Muscle of leg (tissue), 11 donors: ENCODE data around the gene RNF207. TPM values are rescaled to one million over a fixed set of nuclear protein-coding genes. Genes with fewer than 3 reads are reported as not detected.

ENCODE experiments used
- DNase-seq: peaks from one replicate; pipeline ENCODE4 v3.0.0; 2013
- H3K27ac ChIP-seq: one replicate; pipeline ENCODE4 v1.5.1; 2013; ENCODE audit warnings: mild to moderate bottlenecking, low read length, control low read depth
- H3K27me3 ChIP-seq: one replicate; pipeline ENCODE4 v1.6.1; 2013; ENCODE audit warnings: low read length; ENCODE audit not compliant: control insufficient read depth, insufficient read depth
- H3K36me3 ChIP-seq: one replicate; pipeline ENCODE4 v1.6.1; 2013; ENCODE audit warnings: low read length; ENCODE audit not compliant: control insufficient read depth, insufficient read depth
- H3K4me1 ChIP-seq: one replicate; pipeline ENCODE4 v1.6.1; 2013; ENCODE audit warnings: low read length; ENCODE audit not compliant: control insufficient read depth, insufficient read depth
- H3K4me3 ChIP-seq: one replicate; pipeline ENCODE4 v1.5.1; 2013; ENCODE audit warnings: low read length, control low read depth
- H3K9me3 ChIP-seq: replicated peaks from 2 replicates; pipeline ENCODE4 v1.6.1; 2013; ENCODE audit warnings: low read depth, low read length; ENCODE audit not compliant: control insufficient read depth
- WGBS: methylation state at CpG from one replicate; pipeline ENCODE4 v1.1.5; 2013; ENCODE audit warnings: missing lambda C conversion rate; ENCODE audit not compliant: insufficient coverage; 5-methylcytosine and 5-hydroxymethylcytosine counted together
- polyA plus RNA-seq, 8 donors: library from polyadenylated mRNA; unstranded; fragments of 120-200 nt; gene quantifications; one replicate each; pipeline versions ENCODE4 v1.2.1 to v1.2.3, GENCODE V29; 2013; ENCODE audit warnings: inconsistent platforms in 1 of 8, low replicate concordance in 1 of 8; ENCODE audit not compliant: insufficient read length in 8 of 8, insufficient read depth in 1 of 8
- total RNA-seq: library from RNA; stranded (reverse); fragments of 120-200 nt; gene quantifications from one replicate; pipeline ENCODE4 v1.2.4, GENCODE V29; 2013

RNF207 gene
- total and polyA plus RNA-seq, 9 donors = 13.4 to 41.6 (median 21.7) TPM

GRCh38 chr1:6244401-6245049 is 38.6 kb downstream of the RNF207 start:
- WGBS = 3% methylated on average over 11 of the region's 24 CpGs
- Histone ChIP-seq H3K27me3 (peaks cover 85% of the 10 kb centered on the region), H3K27ac (no peak overlapping the region), H3K4me1 (peaks cover 48% of the 10 kb centered on the region), H3K4me3 (no peak overlapping the region), H3K36me3 (no peaks in the 10 kb centered on the region), H3K9me3 (no peaks in the 10 kb centered on the region)
- no peak for DNase-seq

DNA sequence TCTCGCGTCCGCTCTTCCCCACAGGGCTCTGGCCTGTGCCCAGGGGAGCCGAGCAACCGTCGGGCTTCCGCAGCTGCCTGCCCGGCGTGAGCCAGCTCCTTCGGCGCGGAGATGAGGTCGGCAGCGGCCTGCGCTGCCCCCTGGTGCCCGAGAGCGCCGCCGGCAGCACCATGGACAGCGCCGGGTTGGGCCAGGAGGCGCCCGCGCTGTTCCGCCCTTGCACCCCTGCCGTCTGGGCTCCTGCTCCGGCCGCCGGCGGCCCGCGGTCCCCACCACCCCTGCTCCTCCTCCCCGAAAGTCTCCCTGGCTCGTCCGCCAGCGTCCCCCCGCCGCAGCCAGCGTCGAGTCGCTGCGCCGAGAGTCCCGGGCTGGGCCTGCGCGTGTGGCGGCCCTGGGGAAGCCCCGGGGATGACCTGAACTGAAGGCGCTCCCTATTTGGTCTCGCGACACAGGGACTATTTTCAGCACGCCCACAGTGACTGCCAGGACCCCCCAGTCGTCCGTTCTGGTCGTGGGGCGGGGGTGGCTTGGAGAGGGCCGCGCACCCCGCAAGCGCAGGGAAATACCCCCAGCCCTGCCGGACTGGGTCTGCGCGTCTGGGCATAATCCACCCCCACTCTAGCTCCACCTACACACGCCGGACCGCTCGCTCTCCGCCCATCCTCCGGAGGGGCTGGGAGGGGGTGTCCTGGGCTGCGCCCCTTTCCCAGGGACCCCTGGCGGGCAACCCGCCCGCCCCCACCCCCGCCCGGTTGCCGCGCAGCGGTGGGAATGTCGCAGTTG is 39.4 kb downstream of the RNF207 start:
- H3K4me3 ChIP-seq = no peak overlapping the region
- WGBS = 1% methylated on average over 64 of the region's 79 CpGs
- DNase-seq = peak; percentile 85
- no peaks in the 10 kb centered on the region for H3K36me3 ChIP-seq
- H3K27me3 ChIP-seq = peaks cover 86% of the 10 kb centered on the region
- no peaks in the 10 kb centered on the region for H3K9me3 ChIP-seq
- H3K4me1 ChIP-seq = peaks cover 53% of the 10 kb centered on the region
- H3K27ac ChIP-seq = no peak overlapping the region

- Histone ChIP-seq H3K4me1 (peaks cover 51% of the 10 kb centered on the region), H3K4me3 (no peak overlapping the region), H3K9me3 (no peaks in the 10 kb centered on the region), H3K27ac (no peak overlapping the region), H3K36me3 (no peaks in the 10 kb centered on the region), H3K27me3 (peaks cover 84% of the 10 kb centered on the region)
- DNase-seq = no peak
- WGBS = under 1% methylated on average over 45 of the region's 49 CpGs
Observed at GRCh38 chr1:6245869-6246496, 40.1 kb downstream of the RNF207 start.

- no peak overlapping the region for H3K27ac ChIP-seq
- under 1% methylated on average over 21 of the region's 30 CpGs for WGBS
- no peaks in the 10 kb centered on the region for H3K9me3 ChIP-seq
- peaks cover 79% of the 10 kb centered on the region for H3K27me3 ChIP-seq
- H3K4me3 ChIP-seq = no peak overlapping the region
- H3K36me3 ChIP-seq = no peaks in the 10 kb centered on the region
- DNase-seq = peak; percentile 85
- peaks cover 43% of the 10 kb centered on the region for H3K4me1 ChIP-seq
Observed at GRCh38 chr1:6246497-6247467, 40.9 kb downstream of the RNF207 start.

DNA sequence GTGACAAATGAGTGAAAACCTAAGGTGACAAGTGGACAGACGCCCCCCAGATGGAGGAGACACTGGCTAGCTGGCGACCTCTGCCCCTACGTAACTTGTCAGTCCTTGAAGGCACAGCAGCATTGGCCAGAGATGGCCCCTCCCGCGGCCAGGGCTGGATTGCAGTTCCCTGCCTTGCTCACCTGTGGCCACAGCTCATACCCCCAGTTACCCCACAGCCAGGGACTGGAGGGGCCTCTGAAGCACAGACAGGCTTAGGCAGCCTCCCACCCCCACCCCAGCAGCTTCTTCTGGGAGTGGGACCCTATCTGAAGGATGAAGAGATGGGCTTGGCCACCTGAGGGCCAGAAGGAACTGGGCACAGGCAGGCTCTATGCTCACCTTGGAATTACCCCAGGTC is 41.7 kb downstream of the RNF207 start:
- no peaks in the 10 kb centered on the region for H3K9me3 ChIP-seq
- no peak overlapping the region for H3K4me3 ChIP-seq
- no peak overlapping the region for H3K27ac ChIP-seq
- peaks cover 39% of the 10 kb centered on the region for H3K4me1 ChIP-seq
- no peak for DNase-seq
- 71% methylated on average over 5 of the region's 5 CpGs for WGBS
- H3K36me3 ChIP-seq = no peaks in the 10 kb centered on the region
- H3K27me3 ChIP-seq = peaks cover 78% of the 10 kb centered on the region

DNA sequence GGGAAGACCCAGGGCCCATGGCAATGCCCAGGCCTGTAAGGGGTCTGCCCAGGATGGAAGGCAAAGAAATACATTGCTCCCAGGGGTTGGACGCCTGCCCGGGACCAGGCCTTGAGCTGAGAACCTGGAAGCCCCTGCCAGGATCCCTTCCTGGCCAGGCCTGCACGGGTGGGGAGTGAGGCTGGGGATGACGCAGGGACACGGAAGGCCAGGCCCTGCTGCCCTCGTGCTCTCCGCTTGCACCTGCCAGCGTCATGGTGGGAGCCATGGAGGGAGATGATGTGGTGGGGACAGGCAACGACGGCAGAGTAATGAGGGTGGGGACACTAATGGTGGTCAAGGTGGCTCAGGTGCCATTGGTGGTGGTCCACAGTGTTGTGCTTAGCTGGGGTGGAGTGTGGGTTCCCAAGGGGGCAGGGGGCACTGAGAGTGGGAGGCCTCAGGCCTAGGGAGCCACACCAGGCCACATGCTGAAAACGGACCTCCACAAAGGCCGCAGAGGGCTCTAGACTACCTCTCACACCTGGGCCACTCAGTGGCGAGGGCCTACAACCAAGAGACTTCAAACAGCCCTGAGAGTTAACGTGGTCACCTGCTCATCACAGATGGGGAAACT is 42.4 kb downstream of the RNF207 start:
- Histone ChIP-seq H3K9me3 (no peaks in the 10 kb centered on the region), H3K27me3 (peaks cover 72% of the 10 kb centered on the region)

DNA sequence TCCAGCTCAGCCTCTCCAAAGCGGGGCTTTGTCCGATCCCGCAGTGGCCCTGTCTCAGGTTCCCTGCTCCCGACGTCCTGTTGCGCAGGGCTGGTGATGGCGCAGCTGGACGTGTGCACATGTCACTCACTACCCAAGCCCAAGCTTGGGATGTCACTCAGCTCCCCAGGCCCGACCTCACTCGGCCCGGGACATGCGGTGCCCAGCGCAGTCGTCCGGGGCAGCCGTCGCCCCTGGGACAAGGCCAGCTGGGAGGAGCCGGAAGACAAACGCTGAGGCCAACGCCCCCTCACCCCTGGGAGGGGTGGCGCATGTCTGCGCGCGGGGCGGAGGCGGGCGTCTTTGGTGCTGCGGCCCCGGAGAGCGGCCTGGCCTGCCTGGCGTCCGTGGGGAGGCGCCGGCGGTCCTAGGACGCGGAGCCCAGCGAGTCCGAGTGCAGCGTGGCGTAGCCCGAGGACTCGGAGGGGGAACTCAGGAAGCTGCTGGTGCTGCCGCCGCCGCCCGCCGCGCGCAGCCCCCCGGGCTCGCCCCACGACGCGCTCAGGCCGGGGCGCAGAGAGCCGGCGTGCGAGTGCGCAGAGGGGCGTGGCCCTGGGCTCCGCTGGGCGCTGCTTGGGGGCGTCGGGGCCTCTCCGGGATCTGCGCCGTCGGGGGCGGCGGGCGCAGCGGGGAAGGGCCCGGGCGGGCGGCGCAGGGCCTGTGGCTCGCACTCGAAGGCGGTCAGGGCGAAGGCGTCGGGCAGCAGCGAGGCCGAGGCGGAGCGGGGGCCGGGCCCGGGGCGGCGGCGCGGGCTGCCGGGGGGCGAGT is 43.2 kb downstream of the RNF207 start:
- Histone ChIP-seq H3K27me3 (peaks cover 63% of the 10 kb centered on the region), H3K4me1 (peaks cover 32% of the 10 kb centered on the region), H3K27ac (no peak overlapping the region), H3K9me3 (no peaks in the 10 kb centered on the region), H3K36me3 (peaks cover 8% of the 10 kb centered on the region), H3K4me3 (no peak overlapping the region)
- DNase-seq = no peak
- WGBS = 5% methylated on average over 96 of the region's 96 CpGs

More for the DNA sequence above, 42.4 kb downstream of the RNF207 start:
- no peak overlapping the region for H3K4me3 ChIP-seq
- WGBS = 62% methylated on average over 13 of the region's 14 CpGs
- peaks cover 5% of the 10 kb centered on the region for H3K36me3 ChIP-seq
- no peak overlapping the region for H3K27ac ChIP-seq
- DNase-seq = no peak
- peaks cover 33% of the 10 kb centered on the region for H3K4me1 ChIP-seq

DNA sequence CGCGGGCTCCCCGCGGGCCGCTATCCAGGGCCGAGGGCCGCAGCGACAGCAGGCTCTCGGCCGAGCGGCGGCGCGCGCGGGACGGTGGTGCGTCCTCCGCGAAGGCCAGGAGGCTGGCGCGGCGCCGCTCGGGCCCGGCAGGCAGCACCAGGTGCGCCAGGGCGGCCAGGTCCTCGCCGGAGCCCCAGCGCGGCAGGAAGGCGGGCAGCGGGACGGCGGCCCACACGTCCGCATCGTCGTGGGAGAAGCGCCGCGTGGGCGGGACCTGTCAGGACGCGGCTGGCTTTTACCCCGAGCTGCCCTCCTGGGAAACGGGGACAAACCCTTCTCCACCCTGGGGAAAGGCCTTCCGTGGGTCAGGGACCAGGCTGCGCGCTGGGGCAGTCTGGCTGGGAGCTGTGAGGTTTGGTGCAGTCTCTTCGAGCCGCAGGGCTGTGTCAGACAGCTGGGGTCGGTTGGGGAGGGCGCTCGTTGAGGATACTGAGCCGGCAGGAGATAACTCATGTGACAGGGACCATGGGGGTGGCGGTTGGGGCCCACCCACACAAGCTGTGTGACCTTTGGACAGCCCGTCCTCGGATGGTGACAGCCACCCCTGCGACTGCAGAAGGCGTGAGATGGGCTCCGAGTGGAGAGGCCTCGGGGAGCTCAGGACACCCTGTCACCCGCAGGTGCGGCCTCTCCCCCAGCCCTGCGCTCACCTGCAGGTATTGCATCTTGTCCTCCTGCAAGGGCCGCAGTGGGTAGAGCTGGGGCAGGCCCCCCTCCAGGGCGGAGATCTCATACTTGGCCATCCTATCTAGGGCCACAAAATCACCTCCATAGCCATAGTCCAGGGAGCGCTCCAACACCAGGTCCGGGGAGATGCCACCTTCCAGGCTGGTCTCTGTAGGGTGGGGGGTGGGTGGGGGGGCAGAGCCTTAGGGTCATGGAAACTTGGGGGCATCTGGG is 44.1 kb downstream of the RNF207 start:
- no peak for DNase-seq
- H3K4me1 ChIP-seq = peaks cover 29% of the 10 kb centered on the region
- WGBS = 14% methylated on average over 66 of the region's 71 CpGs
- H3K27me3 ChIP-seq = peaks cover 55% of the 10 kb centered on the region
- no peaks in the 10 kb centered on the region for H3K9me3 ChIP-seq
- H3K36me3 ChIP-seq = peaks cover 16% of the 10 kb centered on the region
- no peak overlapping the region for H3K4me3 ChIP-seq
- no peak overlapping the region for H3K27ac ChIP-seq
